ENCODE measurements around the gene FLNA. TPM values are rescaled to one million over a fixed set of nuclear protein-coding genes. Genes with fewer than 3 reads are reported as not detected.
"Not testable (repeated sequence)": the region's sequence is repeated elsewhere in the genome, so short reads cannot be mapped to it uniquely, and the experiment has no call there.

Gene FLNA
- total RNA-seq, 2 donors from 2014 or later = 574 to 727 TPM

DNA sequence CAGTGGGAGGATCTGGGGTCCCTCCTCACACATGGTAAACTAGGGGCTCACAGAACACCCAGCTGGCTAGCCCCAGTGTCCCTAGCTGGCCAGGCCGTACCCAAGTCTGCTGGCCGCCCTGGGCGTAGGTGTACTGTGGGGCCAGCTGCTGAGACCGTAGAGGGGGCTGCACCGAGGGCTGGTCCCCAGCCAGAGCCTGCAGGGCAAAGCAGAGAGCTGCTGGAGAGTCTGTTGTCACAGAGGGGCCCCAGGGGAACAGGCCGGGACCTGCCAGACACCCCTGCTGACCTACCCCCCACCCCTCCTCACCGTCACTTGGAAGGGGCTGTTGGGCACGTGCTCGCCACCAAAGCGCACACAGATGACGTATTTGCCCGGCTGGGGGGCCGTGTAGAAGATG, 19.9 kb downstream of the FLNA start:
- ATAC-seq = no peak
- peaks cover 5 to 28% of the 10 kb centered on the region in 2 donors for H3K4me1 Mint-ChIP-seq (ENCODE audit: low read depth in 2 of 2)
- H3K36me3 Mint-ChIP-seq = no peaks in the 10 kb centered on the region
- H3K27me3 Mint-ChIP-seq = no peaks in the 10 kb centered on the region
- H3K27ac Mint-ChIP-seq = no peak overlapping the region
- no peak overlapping the region for H3K4me3 Mint-ChIP-seq
- no peak for DNase-seq (ENCODE audit: low spot score)
- no peaks in the 10 kb centered on the region for H3K9me3 Mint-ChIP-seq

DNA sequence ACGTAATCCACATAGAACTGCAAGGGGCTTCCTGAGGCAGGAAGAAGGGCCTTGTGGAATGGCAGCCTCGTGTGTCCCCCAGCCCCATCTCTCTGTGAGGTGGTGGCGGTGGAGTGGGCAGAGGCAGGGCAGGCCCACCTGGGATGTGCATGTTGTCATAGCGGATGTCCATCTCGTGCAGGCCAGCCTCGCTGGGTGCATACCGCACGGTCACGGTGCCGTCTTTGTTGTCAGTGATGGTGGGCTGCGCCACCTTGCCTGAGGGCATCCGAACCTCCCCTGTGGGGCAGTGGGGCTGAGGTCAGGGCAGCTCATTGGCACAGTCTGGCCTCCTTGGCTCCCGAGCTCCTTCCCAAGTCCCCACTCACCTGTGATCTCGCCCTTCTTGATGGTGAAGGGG, 20.4 kb downstream of the FLNA start:
- no peak overlapping the region for H3K27ac Mint-ChIP-seq
- ATAC-seq (no peak), DNase-seq (ENCODE audit: low spot score) (no peak)
- no peaks in the 10 kb centered on the region for H3K9me3 Mint-ChIP-seq
- H3K27me3 Mint-ChIP-seq = no peaks in the 10 kb centered on the region
- peaks cover 5 to 33% of the 10 kb centered on the region in 2 donors for H3K4me1 Mint-ChIP-seq (ENCODE audit: low read depth in 2 of 2)
- no peaks in the 10 kb centered on the region for H3K36me3 Mint-ChIP-seq
- H3K4me3 Mint-ChIP-seq = no peak overlapping the region

DNA sequence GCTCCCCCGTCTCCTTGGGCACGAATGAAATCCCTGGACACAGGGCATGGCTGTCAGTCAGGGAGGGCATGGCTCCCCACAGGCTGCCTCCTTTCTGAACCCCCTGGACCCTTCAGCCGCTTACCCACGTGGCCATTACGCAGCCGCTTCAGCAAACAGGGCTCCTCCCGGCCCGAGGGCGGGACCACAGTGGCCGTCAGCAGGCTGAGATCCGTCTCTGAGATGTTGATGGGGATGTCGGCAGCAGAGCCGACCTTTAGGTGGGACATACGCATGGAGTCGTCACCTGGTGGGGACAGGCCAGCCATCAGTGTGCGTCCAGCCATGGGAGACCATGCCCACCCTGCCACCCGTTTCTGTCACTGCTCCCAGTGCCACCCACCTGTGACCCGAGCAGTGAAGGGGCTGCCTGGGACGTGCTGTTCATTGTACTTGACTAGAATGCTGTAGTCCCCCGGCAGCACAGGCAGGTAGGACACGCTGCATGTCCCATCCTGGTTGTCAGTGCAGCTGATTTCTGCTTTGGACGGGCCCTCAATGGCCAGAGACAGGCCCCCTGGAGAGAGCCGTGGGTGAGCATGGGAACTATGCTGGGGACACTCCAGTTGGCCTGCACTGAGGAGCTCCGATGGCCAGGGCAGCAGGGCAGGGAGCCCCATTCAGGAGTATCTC, 21.1 kb downstream of the FLNA start:
- H3K4me1 Mint-ChIP-seq (ENCODE audit: low read depth in 2 of 2) = peaks cover 1 to 30% of the 10 kb centered on the region in 2 donors

DNA sequence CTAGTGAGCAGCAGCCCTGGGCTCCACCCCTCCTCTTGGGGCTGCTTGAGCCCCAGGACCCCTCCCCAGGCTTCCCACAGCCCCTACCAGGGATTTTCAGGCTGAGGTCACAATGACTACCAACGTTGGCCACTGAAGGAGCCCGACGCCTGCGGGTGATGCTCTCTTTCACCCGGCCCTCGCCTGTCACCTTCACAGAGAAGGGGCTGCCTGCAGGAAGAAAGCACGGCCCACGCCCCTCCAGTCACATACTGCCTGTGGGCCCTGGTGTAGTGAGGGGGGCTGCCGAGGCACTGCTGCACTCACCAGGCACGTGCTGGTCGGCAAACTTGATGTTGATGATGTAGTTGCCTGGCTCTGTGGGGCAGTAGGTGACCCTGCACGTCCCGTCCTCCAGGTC, 22.0 kb downstream of the FLNA start:
- no peak for DNase-seq (ENCODE audit: low spot score)
- Mint-ChIP-seq H3K4me1 (ENCODE audit: low read depth in 2 of 2) (peaks cover 7 to 36% of the 10 kb centered on the region in 2 donors), H3K27ac (peak overlapping the region in 1 of 2 donors; percentile 66), H3K36me3 (no peaks in the 10 kb centered on the region), H3K9me3 (no peaks in the 10 kb centered on the region), H3K27me3 (no peaks in the 10 kb centered on the region), H3K4me3 (no peak overlapping the region)
- ATAC-seq = no peak

More for the DNA sequence above, 21.1 kb downstream of the FLNA start:
- no peak overlapping the region for H3K4me3 Mint-ChIP-seq
- H3K36me3 Mint-ChIP-seq = no peaks in the 10 kb centered on the region
- H3K27me3 Mint-ChIP-seq = no peaks in the 10 kb centered on the region
- no peak for ATAC-seq
- no peaks in the 10 kb centered on the region for H3K9me3 Mint-ChIP-seq
- H3K27ac Mint-ChIP-seq = no peak overlapping the region
- DNase-seq (ENCODE audit: low spot score) = no peak

DNA sequence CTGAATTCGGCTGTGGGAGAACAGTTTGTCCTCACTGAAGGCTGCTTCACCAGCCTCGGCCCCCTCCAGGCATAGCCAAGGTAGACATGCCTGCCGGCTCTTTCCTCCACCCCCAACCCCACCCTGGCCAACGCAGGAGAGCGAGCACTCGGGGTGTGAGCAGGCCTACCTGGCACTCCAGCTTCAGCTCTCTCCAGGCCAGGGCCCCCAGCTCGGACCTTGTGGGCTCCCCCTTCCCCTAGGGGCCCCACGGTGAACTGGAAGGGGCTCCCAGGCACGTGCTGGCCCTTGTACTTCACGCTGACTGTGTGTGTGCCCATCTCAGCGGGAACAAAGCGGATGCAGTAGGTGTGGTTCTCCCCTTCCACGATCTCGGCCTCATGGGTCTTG, 22.4 kb downstream of the FLNA start:
- H3K27me3 Mint-ChIP-seq = no peaks in the 10 kb centered on the region
- H3K9me3 Mint-ChIP-seq = no peaks in the 10 kb centered on the region
- DNase-seq (ENCODE audit: low spot score) = no peak
- peak overlapping the region in 1 of 2 donors; percentile 66 for H3K27ac Mint-ChIP-seq
- ATAC-seq = no peak
- no peaks in the 10 kb centered on the region for H3K36me3 Mint-ChIP-seq
- H3K4me3 Mint-ChIP-seq = no peak overlapping the region
- H3K4me1 Mint-ChIP-seq (ENCODE audit: low read depth in 2 of 2) = peaks cover 11 to 40% of the 10 kb centered on the region in 2 donors

DNA sequence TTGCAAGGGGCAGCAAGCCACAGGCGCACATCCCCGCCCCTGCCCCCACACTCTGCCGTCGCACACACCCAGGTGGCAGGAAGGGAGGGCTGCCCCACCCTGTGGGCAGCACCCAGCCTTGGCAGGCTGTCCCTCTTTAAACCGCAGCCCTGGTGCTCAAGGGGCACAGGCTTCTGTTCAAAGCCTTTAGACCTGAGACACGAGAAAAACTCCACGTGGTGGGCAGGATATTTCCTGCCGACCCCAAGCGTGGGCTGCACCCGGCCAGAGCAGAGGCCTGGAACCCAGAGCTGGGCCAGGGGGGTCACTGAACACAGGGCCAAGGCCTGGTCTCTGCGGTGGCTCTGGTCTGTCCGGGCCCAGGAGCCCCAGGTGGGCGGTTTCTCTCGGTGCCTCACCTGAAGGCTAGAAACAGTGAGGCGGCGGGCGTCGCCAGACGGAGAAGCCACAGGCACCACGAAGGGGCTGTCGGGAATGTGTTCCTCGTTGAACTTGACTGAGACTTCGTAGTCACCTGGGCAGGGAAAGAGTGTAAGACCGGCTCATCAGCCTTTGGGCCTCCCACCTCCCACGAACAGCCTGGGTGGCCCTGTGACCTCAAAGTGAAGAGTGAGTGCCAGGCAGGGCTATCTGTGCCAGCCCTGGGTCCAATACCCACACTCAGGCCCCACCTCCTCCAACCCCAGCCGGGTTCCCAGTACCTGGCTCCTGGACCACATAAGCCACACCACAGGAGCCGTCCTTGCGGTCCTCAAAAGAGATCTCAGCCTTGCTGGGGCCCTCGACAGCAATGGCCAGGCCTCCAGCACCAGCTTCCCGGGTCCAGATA, 23.0 kb downstream of the FLNA start:
- DNase-seq (ENCODE audit: low spot score) (no peak), ATAC-seq (no peak)
- Mint-ChIP-seq H3K27me3 (no peaks in the 10 kb centered on the region), H3K27ac (peak overlapping the region in 1 of 2 donors; percentile 66), H3K9me3 (no peaks in the 10 kb centered on the region), H3K4me3 (no peak overlapping the region), H3K4me1 (ENCODE audit: low read depth in 2 of 2) (peaks cover 13 to 40% of the 10 kb centered on the region in 2 donors), H3K36me3 (no peaks in the 10 kb centered on the region)

DNA sequence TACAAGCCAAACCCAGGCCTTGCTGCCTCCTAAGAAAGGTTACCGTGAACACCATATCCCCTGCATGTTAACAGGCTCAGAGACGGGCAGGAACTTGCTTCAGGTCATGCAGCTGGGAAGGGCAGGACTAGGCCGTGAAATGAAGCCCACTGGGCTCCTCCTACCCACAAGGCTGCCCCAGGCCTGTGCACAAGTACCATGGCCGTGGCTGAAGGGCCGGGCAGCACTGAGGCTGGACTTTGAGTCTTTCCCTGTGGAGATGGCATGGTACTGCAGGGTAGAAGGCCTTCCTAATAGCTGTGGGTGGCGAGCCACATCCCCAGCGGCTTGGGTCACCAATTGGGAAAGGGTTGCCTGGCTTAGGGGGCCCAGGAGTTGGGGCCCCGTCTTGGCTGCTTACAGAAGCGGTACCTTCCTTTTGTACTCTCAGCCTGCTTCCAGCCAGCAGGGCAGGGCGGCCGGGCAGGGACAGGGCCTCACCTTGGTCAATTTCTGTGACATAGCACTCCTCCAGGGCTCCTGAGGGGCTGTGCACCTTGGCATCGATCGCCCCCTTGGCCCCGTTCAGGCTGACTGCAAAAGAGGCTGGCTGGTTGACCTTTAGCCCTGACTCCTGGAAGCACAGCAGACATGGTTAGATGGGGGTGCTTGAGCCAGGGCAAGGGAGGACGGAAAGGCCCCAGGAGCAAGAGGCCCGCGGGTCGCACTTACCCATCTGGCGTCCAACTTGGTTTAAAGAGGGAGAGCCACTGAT, 23.8 kb downstream of the FLNA start:
- peaks cover 13 to 38% of the 10 kb centered on the region in 2 donors for H3K4me1 Mint-ChIP-seq (ENCODE audit: low read depth in 2 of 2)
- H3K4me3 Mint-ChIP-seq = no peak overlapping the region
- no peak for ATAC-seq
- H3K27ac Mint-ChIP-seq = no peak overlapping the region
- H3K27me3 Mint-ChIP-seq = no peaks in the 10 kb centered on the region
- H3K36me3 Mint-ChIP-seq = no peaks in the 10 kb centered on the region
- peak; percentile 57 for DNase-seq (ENCODE audit: low spot score)
- no peaks in the 10 kb centered on the region for H3K9me3 Mint-ChIP-seq

DNA sequence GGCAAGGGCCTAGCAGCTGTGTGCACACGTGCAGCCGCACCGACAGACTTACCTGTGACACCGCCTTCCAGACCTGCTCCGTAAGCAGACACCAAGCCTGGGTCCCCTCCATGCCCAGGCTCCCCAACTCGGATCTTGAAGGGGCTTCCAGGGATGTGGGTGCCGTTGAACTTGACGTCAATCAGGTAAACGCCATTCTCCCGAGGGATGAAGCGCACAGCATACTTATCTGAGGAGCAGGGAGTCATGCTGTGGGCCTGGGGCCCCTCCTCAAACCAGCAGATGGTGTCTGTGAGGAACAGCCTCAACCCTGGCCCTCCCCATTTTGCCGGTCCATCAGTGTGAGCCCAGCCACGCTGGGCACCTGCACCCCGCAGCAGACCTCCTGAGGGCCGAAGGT, 24.5 kb downstream of the FLNA start:
- DNase-seq (ENCODE audit: low spot score) (no peak), ATAC-seq (no peak)
- Mint-ChIP-seq H3K4me1 (ENCODE audit: low read depth in 2 of 2) (peaks cover 13 to 38% of the 10 kb centered on the region in 2 donors), H3K36me3 (no peaks in the 10 kb centered on the region), H3K9me3 (no peaks in the 10 kb centered on the region), H3K4me3 (no peak overlapping the region), H3K27ac (no peak overlapping the region), H3K27me3 (no peaks in the 10 kb centered on the region)

DNA sequence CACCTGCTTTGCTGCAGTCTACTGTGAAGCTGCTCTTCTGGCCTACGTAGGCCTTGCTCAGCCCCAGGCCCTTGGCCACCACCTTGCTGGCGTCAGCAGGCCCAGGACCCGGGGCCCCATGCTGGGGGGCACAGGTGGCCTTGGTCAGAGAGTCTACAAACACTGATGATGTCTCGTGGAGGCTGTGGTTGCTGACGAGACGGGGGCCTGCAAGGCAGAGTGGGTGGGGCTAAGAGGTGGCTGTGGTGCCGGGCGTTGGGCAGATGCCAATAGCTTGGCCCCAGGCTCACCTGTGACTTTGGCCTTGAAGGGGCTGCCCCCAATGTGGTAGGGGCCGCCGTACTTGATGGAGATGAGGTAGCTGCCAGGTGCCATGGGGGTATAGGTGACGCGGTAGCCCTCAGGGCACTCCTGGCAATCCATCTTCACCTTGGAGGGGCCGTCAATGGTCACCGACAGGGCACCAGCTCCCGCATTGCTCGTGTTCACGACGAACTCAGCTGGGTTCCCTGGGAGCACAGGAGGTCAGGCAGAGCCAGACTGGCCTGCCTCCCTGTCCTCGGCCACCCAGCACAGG, 25.0 kb downstream of the FLNA start:
- Mint-ChIP-seq H3K27me3 (no peaks in the 10 kb centered on the region), H3K36me3 (no peaks in the 10 kb centered on the region)

DNA sequence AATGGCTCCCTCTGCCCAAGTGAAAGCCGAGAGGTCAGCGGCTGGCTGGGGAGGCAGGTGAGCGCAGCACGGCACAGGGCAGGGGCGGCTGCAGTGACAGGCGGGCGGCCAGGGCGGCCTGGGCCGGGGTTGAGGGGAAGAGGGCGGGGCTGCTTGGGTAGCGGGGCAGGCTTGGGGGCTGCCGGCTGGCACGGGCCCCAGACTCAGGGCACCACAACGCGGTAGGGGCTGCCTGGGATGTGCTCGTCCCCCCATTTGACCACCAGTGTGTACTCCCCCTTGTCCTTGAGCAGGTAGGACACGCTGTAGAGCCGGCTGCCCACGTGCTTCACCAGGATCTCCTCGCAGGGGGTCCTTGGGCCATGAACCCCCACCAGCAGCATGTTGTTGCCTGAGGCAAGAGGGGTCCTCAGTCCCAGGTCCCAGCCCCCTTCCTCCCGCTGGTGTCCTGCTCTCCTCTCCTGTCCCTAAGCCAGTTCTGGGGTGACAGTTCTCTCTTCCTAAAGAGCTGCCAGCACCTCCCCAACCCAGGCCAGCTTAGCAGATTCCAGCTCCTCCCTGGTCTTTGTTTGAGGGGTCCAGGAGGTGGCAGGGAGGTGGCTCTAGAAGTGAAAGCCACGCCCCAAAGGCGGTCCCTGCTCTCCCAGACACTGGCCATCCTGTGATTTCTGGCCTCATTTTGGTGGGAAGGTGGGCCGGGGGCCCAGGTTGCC, 25.6 kb downstream of the FLNA start:
- Mint-ChIP-seq H3K9me3 (no peaks in the 10 kb centered on the region), H3K27me3 (no peaks in the 10 kb centered on the region), H3K4me1 (ENCODE audit: low read depth in 2 of 2) (peaks cover 13 to 33% of the 10 kb centered on the region in 2 donors), H3K27ac (no peak overlapping the region), H3K4me3 (no peak overlapping the region), H3K36me3 (no peaks in the 10 kb centered on the region)
- ATAC-seq (no peak), DNase-seq (ENCODE audit: low spot score) (no peak)

More for the DNA sequence above, 25.0 kb downstream of the FLNA start:
- no peak overlapping the region for H3K27ac Mint-ChIP-seq
- H3K4me3 Mint-ChIP-seq = no peak overlapping the region
- H3K9me3 Mint-ChIP-seq = no peaks in the 10 kb centered on the region
- ATAC-seq = no peak
- H3K4me1 Mint-ChIP-seq (ENCODE audit: low read depth in 2 of 2) = peaks cover 13 to 38% of the 10 kb centered on the region in 2 donors
- peak; percentile 58 for DNase-seq (ENCODE audit: low spot score)

DNA sequence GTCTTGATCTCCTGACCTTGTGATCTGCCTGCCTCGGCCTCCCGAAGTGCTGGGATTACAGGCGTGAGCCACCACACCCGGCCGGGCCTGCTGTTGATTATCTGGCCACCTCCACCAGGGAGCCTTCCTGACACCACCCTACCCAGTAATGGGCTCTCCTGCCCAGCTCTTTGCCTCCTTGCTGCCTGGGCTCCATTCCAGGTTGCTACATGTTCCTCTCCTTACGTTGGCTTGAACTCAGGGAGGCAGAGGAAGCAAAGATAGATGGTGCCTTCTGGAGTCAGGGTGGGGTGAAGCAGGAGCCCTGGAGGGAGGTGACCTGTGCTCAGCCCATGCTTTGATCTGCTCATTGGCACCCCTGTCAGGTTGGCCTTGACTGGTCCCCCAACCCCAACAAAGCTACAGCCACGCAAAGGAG, 26.3 kb downstream of the FLNA start:
- Mint-ChIP-seq H3K9me3 (no peaks in the 10 kb centered on the region), H3K4me3 (no peak overlapping the region), H3K27ac (peak overlapping the region in 1 of 2 donors; percentile 51), H3K36me3 (no peaks in the 10 kb centered on the region), H3K4me1 (ENCODE audit: low read depth in 2 of 2) (peaks cover 13 to 33% of the 10 kb centered on the region in 2 donors), H3K27me3 (no peaks in the 10 kb centered on the region)
- DNase-seq (ENCODE audit: low spot score) (no peak), ATAC-seq (no peak)

DNA sequence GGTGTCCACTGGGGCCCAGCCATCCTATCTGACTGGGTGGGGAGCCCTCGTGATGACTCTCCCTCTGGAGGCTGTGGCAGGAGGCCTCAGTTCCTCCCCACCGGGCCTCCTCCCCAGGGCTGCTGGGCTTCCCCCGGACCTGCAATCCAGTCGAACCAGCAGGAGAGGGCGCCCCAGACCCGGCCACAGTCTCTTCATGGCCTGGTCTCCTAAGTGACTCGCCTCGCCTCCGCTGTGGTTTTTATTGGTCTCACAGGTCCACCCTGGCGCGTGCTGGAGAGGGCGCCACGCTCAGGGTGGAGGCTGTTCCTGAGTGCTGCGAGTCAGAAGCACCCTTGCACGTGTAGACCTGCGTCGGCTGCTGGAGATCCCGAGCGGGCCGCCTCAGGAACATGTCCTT, 30.8 kb downstream of the FLNA start:
- not testable (repeated sequence) for H3K9me3 Mint-ChIP-seq, H3K36me3 Mint-ChIP-seq
- peak; percentile 59 to 69 for ATAC-seq

DNA sequence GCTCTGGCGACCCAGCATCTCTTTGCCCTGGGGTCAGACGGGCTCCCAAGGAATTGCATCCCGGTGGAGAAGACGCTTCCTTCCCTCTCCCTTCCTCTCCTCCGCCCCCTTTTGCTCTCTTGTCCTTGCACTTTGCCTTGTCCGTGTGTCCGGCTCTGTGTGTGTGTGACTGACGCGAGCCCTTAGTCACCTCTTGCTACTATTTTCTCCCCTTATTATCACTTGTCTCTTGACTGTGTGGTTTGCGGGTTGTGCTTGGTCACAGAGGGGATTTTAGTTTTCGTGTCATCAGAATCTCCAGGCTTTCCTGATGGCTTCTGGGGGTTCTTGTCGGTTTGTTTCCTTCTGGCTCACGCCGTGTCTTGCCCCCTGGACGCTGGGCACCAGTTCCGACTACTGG, 31.4 kb downstream of the FLNA start:
- peak; percentile 46 to 67 for ATAC-seq
- not testable (repeated sequence) for H3K27me3 Mint-ChIP-seq; H3K4me1 Mint-ChIP-seq (ENCODE audit: low read depth in 2 of 2); H3K27ac Mint-ChIP-seq; DNase-seq (ENCODE audit: low spot score); H3K9me3 Mint-ChIP-seq; H3K36me3 Mint-ChIP-seq; H3K4me3 Mint-ChIP-seq

More for the DNA sequence above, 30.8 kb downstream of the FLNA start:
- H3K27me3 Mint-ChIP-seq; H3K27ac Mint-ChIP-seq; H3K4me3 Mint-ChIP-seq; DNase-seq (ENCODE audit: low spot score): not testable (repeated sequence)
- H3K4me1 Mint-ChIP-seq (ENCODE audit: low read depth in 2 of 2) = peaks cover 12 to 13% of the 10 kb centered on the region in 2 donors
